HEK293 (cell line): ENCODE measurements around the gene PDLIM7.

Experiments used
- CTCF ChIA-PET: fragments of 350-600 bp; formaldehyde crosslinking; extraction: SDS; loops from one replicate; lab custom pipeline; 2021; ENCODE audit warnings: antibody characterized with exemption; lab: Yijun Ruan, JAX
- POLR2A ChIA-PET: fragments of 300-600 bp; formaldehyde crosslinking; extraction: SDS; loops from one replicate; lab custom pipeline; 2020; ENCODE audit warnings: antibody characterized with exemption, inconsistent platforms; lab: Yijun Ruan, JAX
- H3K27ac ChIP-seq: fragments of 200-500 bp; sonication (Bioruptor generic); 2 replicates; pipeline ENCODE4 v1.5.1; 2014; ENCODE audit warnings: low read depth, low read length, control low read depth, inconsistent platforms; ENCODE audit errors: extremely low read depth
- H3K36me3 ChIP-seq, 2 experiments: fragments of 200-500 bp in 1 of 2; sonication (Bioruptor generic) in 1 of 2; 1 replicate in 1 of 2; 2 replicates in 1 of 2; pipeline ENCODE4 v1.5.1; 2014 to 2017; ENCODE audit warnings: inconsistent platforms in 2 of 2, low read length in 2 of 2; ENCODE audit not compliant: control insufficient read depth in 2 of 2, insufficient read depth in 1 of 2
- H3K4me1 ChIP-seq: fragments of 200-500 bp; sonication (Bioruptor generic); 2 replicates; pipeline ENCODE4 v1.5.1; 2014; ENCODE audit warnings: mild to moderate bottlenecking, low read length, inconsistent platforms; ENCODE audit not compliant: control insufficient read depth, insufficient read depth
- H3K4me3 ChIP-seq: 2 replicates; pipeline ENCODE4 v1.5.1; 2011; ENCODE audit warnings: low read depth, mild to moderate bottlenecking, control low read depth, low read length, moderate library complexity
- H3K9me3 ChIP-seq: fragments of 200-500 bp; sonication (Bioruptor generic); 2 replicates; pipeline ENCODE4 v1.5.1; 2014; ENCODE audit warnings: low read depth, low read length, inconsistent platforms; ENCODE audit not compliant: control insufficient read depth, insufficient read depth
- BCL11B ChIP-seq: fragments of 450-650 bp; formaldehyde crosslinking; IDR thresholded peaks from 2 replicates; pipeline ENCODE4 v1.5.1; 2016; ENCODE audit warnings: low read depth, missing biosample characterization, missing genetic modification characterization
- GLIS1 ChIP-seq: fragments of 450-650 bp; formaldehyde crosslinking; IDR thresholded peaks from 2 replicates; pipeline ENCODE4 v1.5.1; 2016; ENCODE audit warnings: missing biosample characterization, missing genetic modification characterization
- GLIS2 ChIP-seq: fragments of 450-650 bp; formaldehyde crosslinking; IDR thresholded peaks from 2 replicates; pipeline ENCODE4 v1.5.1; 2016; ENCODE audit warnings: missing biosample characterization, missing genetic modification characterization
- KLF10 ChIP-seq: fragments of 450-650 bp; IDR thresholded peaks from 2 replicates; pipeline ENCODE4 v1.5.1; 2018; ENCODE audit warnings: missing biosample characterization, mild to moderate bottlenecking, missing genetic modification characterization
- OSR2 ChIP-seq: fragments of 450-650 bp; formaldehyde crosslinking; IDR thresholded peaks from 2 replicates; pipeline ENCODE4 v1.5.1; 2016; ENCODE audit warnings: missing biosample characterization, missing genetic modification characterization
- TCF7L2 ChIP-seq: IDR thresholded peaks from 2 replicates; pipeline ENCODE4 v1.6.1; 2011; ENCODE audit warnings: low read depth, mild to moderate bottlenecking, inconsistent platforms, low read length, moderate library complexity, borderline replicate concordance
- ZNF155 ChIP-seq: fragments of 450-650 bp; formaldehyde crosslinking; IDR thresholded peaks from 2 replicates; pipeline ENCODE4 v1.5.1; 2016; ENCODE audit warnings: missing biosample characterization, missing genetic modification characterization
- ZNF174 ChIP-seq: fragments of 450-650 bp; formaldehyde crosslinking; IDR thresholded peaks from 2 replicates; pipeline ENCODE4 v1.5.0; 2017; ENCODE audit warnings: missing biosample characterization, mild to moderate bottlenecking, missing genetic modification characterization
- ZNF423 ChIP-seq: fragments of 450-650 bp; formaldehyde crosslinking; IDR thresholded peaks from 2 replicates; pipeline ENCODE4 v1.5.1; 2016; ENCODE audit warnings: missing biosample characterization, missing genetic modification characterization
- ZNF530 ChIP-seq: fragments of 450-650 bp; formaldehyde crosslinking; IDR thresholded peaks from 2 replicates; pipeline ENCODE4 v1.5.1; 2016; ENCODE audit warnings: low read depth, missing biosample characterization, missing genetic modification characterization
- ZNF561 ChIP-seq: fragments of 450-650 bp; IDR thresholded peaks from 2 replicates; pipeline ENCODE4 v1.5.1; 2018; ENCODE audit warnings: missing biosample characterization, missing genetic modification characterization, borderline replicate concordance
- ZNF626 ChIP-seq: fragments of 450-650 bp; sonication (Bioruptor Pico); formaldehyde crosslinking; IDR thresholded peaks from 2 replicates; pipeline ENCODE4 v1.5.1; 2018; ENCODE audit warnings: missing biosample characterization, missing genetic modification characterization, inconsistent platforms
- ZNF658 ChIP-seq: fragments of 450-650 bp; formaldehyde crosslinking; IDR thresholded peaks from 2 replicates; pipeline ENCODE4; 2016; ENCODE audit warnings: missing biosample characterization, missing genetic modification characterization
- ZNF791 ChIP-seq: fragments of 450-650 bp; formaldehyde crosslinking; IDR thresholded peaks from 2 replicates; pipeline ENCODE4 v1.5.1; 2016; ENCODE audit warnings: missing biosample characterization, missing genetic modification characterization
- TF ChIP-seq, protein P1 (sequence below): fragments of 450-650 bp; formaldehyde crosslinking; IDR thresholded peaks from 2 replicates; pipeline ENCODE4 v1.5.1; 2017; ENCODE audit warnings: missing biosample characterization, mild to moderate bottlenecking, missing genetic modification characterization, moderate library complexity
- TF ChIP-seq, protein P2 (sequence below): fragments of 450-650 bp; formaldehyde crosslinking; IDR thresholded peaks from 2 replicates; pipeline ENCODE4 v1.5.1; 2017; ENCODE audit warnings: missing biosample characterization, missing genetic modification characterization
- TF ChIP-seq, protein P3 (sequence below): fragments of 450-650 bp; formaldehyde crosslinking; conservative IDR thresholded peaks from 2 replicates; pipeline ENCODE4 v1.5.1; 2016; ENCODE audit warnings: low read depth, missing biosample characterization, missing genetic modification characterization
- TF ChIP-seq, protein P4 (sequence below): fragments of 450-650 bp; formaldehyde crosslinking; IDR thresholded peaks from 2 replicates; pipeline ENCODE4 v1.5.1; 2016; ENCODE audit warnings: missing biosample characterization, missing genetic modification characterization
- TF ChIP-seq, protein P5 (sequence below): fragments of 450-650 bp; IDR thresholded peaks from 2 replicates; pipeline ENCODE4 v1.5.1; 2018; ENCODE audit warnings: missing biosample characterization, mild to moderate bottlenecking, missing genetic modification characterization

PDLIM7 gene

DNA sequence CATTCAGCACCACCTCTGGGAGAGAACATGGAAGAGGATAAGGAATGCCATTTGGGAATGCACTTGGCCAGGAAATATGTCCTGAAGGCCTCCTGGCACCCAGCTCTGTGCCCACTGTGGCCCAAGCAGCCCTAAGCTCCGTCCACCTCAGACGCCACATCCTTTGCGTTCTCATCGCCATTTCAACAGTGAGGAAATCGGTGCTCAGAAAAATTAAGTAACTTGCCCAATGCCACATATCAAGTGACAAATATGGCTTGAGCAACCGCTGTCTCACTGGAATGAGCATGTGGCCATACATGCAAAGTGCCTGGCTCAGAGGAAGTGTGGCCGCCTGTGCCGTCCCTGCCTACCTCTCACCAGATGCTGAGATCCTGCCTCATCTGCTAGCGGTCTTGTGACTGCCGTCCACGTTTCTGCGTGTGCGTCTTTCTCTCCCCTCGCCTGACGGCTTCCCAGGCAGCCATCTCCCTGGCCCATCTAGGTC is 13.2 kb upstream of the PDLIM7 start:
- ChIA-PET CTCF (interaction anchor here (1.0 to 2.8 kb wide), 2 partner anchors 9 to 11 kb away, joined by 3 to 16 read pairs; no protein-coding TSS in a partner anchor), POLR2A (no interaction called here)
- H3K27ac ChIP-seq = no peak overlapping the region
- H3K4me1 ChIP-seq = no peaks in the 10 kb centered on the region
- TF ChIP-seq ZNF530 (tag by site-specific recombination) = no peak
- no peak for TF ChIP-seq TCF7L2
- TF ChIP-seq BCL11B = no peak
- TF ChIP-seq, all 188 proteins: peak for 0
- Histone ChIP-seq H3K4me3 (no peak overlapping the region), H3K9me3 (no peaks in the 10 kb centered on the region), H3K36me3 (peaks cover 6 to 68% of the 10 kb centered on the region in 2 experiments)

DNA sequence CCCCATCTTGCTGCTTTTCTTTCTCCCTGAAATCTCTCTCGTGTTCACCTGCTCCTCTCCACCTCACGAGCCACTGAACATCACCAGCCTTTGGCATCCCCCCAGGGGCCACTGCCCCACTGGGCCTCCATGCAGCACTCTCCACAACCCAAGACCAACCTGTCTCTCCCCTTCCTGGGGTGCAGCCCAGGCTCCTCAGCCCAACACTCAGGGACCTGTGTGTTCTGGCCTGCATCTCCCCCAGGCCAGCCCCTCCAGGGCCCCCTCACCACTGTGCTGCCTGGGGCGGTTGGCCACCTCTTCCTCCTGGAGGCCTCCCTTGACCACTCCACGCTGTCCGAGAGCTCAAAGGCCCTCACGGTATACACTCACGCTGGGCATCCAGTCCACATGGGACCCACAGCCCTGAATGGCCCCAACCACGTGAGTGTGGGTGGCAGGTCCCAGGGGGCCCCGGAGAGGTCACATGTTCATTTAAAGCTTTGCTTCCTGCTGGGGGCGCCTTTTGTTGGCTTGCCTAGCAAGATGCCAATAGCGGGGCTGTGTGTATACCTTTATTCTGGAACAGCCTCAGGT is 12.7 kb upstream of the PDLIM7 start:
- Histone ChIP-seq H3K9me3 (no peaks in the 10 kb centered on the region), H3K4me3 (no peak overlapping the region), H3K4me1 (no peaks in the 10 kb centered on the region), H3K27ac (no peak overlapping the region), H3K36me3 (peaks cover 6 to 63% of the 10 kb centered on the region in 2 experiments)
- TF ChIP-seq GLIS2 (tag by site-specific recombination) (peak; percentile 47), OSR2 (tag by site-specific recombination) (no peak)
- TF ChIP-seq, protein P1, sequence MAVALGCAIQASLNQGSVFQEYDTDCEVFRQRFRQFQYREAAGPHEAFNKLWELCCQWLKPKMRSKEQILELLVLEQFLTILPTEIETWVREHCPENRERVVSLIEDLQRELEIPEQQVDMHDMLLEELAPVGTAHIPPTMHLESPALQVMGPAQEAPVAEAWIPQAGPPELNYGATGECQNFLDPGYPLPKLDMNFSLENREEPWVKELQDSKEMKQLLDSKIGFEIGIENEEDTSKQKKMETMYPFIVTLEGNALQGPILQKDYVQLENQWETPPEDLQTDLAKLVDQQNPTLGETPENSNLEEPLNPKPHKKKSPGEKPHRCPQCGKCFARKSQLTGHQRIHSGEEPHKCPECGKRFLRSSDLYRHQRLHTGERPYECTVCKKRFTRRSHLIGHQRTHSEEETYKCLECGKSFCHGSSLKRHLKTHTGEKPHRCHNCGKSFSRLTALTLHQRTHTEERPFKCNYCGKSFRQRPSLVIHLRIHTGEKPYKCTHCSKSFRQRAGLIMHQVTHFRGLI (tag by site-specific recombination) = 0 out of 2 replicates have a peak, but pooled peaks have one; percentile 12
- ChIA-PET POLR2A (interaction anchor here (1.0 to 1.9 kb wide), 4 partner anchors 14 to 55 kb away, joined by 3 to 7 read pairs (median 5); no protein-coding TSS in a partner anchor), CTCF (interaction anchor here (1.0 to 2.8 kb wide), 2 partner anchors 9 to 11 kb away, joined by 3 to 16 read pairs; no protein-coding TSS in a partner anchor)

DNA sequence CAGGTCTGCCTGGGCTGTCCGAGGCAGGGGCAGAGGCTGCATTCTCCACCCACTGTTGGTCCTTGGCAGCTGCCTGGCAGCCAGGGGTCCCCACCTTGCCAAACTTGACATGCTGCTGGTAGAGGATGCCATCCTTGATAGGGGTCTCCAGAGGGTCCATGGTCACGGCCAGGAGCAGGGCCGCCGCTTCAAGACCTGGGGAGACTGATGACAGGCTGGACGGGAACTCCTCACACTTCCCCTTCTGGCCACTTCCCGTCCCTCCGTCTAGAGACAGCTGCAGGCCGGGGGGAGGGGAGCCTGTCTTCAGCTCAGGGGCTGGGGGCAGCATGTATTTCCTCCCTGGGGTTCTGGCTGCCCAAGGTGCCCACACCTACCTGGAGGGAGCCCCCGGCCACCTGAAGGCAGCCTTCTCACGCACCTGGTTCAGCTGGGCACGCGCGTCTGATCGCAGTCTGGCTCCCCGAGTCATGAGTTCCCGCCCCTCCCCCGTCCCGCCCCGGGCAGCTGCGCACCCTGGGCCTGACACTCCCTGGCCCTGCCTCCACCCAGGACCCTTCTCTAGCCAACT is 12.1 kb upstream of the PDLIM7 start, which contains the start of gene DOK3:
DOK3 (minus strand) TSS at position 446 of the 571 bp plus-strand sequence; CDS start at position 160, 286 bp downstream.
- ChIA-PET CTCF (interaction anchor here (1.0 to 2.8 kb wide), 2 partner anchors 8 to 10 kb away, joined by 3 to 16 read pairs; no protein-coding TSS in a partner anchor), POLR2A (interaction anchor here (1.0 to 3.1 kb wide), 6 partner anchors 12 to 83 kb away, joined by 3 to 18 read pairs (median 5); partner anchors contain the start of genes GRK6 and PDLIM7)
- no peak within 1 kb of the TSS for H3K27ac ChIP-seq
- H3K4me3 ChIP-seq = no peak within 1 kb of the TSS
- H3K36me3 ChIP-seq = peaks cover 6 to 57% of the 10 kb centered on the region in 2 experiments
- no peaks in the 10 kb centered on the region for H3K4me1 ChIP-seq
- no peaks in the 10 kb centered on the region for H3K9me3 ChIP-seq
- no peak for TF ChIP-seq ZNF423 (tag by site-specific recombination)
- no peak for TF ChIP-seq ZNF658 (tag by site-specific recombination)
- TF ChIP-seq KLF10 = no peak
- TF ChIP-seq, protein P2, sequence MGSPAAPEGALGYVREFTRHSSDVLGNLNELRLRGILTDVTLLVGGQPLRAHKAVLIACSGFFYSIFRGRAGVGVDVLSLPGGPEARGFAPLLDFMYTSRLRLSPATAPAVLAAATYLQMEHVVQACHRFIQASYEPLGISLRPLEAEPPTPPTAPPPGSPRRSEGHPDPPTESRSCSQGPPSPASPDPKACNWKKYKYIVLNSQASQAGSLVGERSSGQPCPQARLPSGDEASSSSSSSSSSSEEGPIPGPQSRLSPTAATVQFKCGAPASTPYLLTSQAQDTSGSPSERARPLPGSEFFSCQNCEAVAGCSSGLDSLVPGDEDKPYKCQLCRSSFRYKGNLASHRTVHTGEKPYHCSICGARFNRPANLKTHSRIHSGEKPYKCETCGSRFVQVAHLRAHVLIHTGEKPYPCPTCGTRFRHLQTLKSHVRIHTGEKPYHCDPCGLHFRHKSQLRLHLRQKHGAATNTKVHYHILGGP = no peak
- no peak for TF ChIP-seq ZNF626
- no peak for TF ChIP-seq ZNF174 (tag by site-specific recombination)
- TF ChIP-seq GLIS1 = no peak
- no peak for TF ChIP-seq ZNF791 (tag by site-specific recombination)
- TF ChIP-seq, protein P3, sequence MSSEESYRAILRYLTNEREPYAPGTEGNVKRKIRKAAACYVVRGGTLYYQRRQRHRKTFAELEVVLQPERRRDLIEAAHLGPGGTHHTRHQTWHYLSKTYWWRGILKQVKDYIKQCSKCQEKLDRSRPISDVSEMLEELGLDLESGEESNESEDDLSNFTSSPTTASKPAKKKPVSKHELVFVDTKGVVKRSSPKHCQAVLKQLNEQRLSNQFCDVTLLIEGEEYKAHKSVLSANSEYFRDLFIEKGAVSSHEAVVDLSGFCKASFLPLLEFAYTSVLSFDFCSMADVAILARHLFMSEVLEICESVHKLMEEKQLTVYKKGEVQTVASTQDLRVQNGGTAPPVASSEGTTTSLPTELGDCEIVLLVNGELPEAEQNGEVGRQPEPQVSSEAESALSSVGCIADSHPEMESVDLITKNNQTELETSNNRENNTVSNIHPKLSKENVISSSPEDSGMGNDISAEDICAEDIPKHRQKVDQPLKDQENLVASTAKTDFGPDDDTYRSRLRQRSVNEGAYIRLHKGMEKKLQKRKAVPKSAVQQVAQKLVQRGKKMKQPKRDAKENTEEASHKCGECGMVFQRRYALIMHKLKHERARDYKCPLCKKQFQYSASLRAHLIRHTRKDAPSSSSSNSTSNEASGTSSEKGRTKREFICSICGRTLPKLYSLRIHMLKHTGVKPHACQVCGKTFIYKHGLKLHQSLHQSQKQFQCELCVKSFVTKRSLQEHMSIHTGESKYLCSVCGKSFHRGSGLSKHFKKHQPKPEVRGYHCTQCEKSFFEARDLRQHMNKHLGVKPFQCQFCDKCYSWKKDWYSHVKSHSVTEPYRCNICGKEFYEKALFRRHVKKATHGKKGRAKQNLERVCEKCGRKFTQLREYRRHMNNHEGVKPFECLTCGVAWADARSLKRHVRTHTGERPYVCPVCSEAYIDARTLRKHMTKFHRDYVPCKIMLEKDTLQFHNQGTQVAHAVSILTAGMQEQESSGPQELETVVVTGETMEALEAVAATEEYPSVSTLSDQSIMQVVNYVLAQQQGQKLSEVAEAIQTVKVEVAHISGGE = no peak
- no peak for TF ChIP-seq ZNF561
- TF ChIP-seq, protein P4, sequence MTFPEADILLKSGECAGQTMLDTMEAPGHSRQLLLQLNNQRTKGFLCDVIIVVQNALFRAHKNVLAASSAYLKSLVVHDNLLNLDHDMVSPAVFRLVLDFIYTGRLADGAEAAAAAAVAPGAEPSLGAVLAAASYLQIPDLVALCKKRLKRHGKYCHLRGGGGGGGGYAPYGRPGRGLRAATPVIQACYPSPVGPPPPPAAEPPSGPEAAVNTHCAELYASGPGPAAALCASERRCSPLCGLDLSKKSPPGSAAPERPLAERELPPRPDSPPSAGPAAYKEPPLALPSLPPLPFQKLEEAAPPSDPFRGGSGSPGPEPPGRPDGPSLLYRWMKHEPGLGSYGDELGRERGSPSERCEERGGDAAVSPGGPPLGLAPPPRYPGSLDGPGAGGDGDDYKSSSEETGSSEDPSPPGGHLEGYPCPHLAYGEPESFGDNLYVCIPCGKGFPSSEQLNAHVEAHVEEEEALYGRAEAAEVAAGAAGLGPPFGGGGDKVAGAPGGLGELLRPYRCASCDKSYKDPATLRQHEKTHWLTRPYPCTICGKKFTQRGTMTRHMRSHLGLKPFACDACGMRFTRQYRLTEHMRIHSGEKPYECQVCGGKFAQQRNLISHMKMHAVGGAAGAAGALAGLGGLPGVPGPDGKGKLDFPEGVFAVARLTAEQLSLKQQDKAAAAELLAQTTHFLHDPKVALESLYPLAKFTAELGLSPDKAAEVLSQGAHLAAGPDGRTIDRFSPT (tag by site-specific recombination) = no peak
- TF ChIP-seq, protein P5, sequence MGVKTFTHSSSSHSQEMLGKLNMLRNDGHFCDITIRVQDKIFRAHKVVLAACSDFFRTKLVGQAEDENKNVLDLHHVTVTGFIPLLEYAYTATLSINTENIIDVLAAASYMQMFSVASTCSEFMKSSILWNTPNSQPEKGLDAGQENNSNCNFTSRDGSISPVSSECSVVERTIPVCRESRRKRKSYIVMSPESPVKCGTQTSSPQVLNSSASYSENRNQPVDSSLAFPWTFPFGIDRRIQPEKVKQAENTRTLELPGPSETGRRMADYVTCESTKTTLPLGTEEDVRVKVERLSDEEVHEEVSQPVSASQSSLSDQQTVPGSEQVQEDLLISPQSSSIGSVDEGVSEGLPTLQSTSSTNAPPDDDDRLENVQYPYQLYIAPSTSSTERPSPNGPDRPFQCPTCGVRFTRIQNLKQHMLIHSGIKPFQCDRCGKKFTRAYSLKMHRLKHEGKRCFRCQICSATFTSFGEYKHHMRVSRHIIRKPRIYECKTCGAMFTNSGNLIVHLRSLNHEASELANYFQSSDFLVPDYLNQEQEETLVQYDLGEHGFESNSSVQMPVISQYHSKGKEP (tag by site-specific recombination) = no peak
- no peak for TF ChIP-seq ZNF155 (tag by site-specific recombination)
